ENCODE data around the gene UBR7.
A peak's percentile ranks its signal among the peaks of the same experiment; 100 is the strongest.
"Not testable (repeated sequence)": the region's sequence is repeated elsewhere in the genome, so short reads cannot be mapped to it uniquely, and the experiment has no call there.

Gene UBR7, protein sequence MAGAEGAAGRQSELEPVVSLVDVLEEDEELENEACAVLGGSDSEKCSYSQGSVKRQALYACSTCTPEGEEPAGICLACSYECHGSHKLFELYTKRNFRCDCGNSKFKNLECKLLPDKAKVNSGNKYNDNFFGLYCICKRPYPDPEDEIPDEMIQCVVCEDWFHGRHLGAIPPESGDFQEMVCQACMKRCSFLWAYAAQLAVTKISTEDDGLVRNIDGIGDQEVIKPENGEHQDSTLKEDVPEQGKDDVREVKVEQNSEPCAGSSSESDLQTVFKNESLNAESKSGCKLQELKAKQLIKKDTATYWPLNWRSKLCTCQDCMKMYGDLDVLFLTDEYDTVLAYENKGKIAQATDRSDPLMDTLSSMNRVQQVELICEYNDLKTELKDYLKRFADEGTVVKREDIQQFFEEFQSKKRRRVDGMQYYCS

DNA sequence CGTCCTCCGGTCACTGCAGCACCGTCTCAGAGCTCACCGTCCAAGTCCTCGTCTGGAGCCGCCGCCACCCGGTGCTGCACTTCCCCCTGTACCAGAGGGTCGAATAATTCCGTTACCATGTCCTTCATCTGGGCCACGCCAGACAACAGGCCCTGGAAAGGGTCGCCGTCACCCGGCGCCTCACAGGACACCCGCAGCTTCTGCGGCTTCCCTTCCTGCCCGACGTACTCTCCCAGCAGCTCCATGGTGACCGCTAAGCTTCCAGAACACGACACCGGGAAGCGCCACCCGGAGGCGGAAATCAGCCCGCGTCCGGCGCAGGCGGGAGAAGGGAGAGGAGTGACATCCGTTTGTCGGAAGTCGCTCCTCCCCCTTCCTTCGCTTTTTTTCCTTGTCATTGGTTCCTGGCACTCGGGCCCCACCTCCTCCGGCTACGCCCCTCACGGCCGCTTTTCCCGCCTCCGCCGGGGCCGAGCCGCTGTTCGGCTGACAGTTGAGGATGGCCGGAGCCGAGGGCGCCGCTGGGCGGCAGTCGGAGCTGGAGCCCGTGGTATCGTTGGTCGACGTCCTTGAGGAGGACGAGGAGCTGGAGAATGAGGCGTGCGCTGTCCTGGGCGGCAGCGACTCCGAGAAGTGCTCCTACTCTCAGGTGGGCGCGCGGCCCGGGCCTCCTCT is at the start of gene UBR7, which contains the start of gene GON7:
UBR7 (plus strand) TSS at position 464 of the 675 bp plus-strand sequence; CDS start at position 500, 36 bp downstream.
GON7 (minus strand) TSS at position 273 of the 675 bp plus-strand sequence; CDS start at position 245, 28 bp downstream.
- H3K4me3 ChIP-seq (ENCODE audit: low read depth, low read length), result peak within 1 kb of the TSS; percentile 93
- H3K27me3 ChIP-seq (ENCODE audit: control insufficient read depth, insufficient read depth, low read length), result no peaks in the 10 kb centered on the region
- no peaks in the 10 kb centered on the region for H3K36me3 ChIP-seq (ENCODE audit: control insufficient read depth, insufficient read depth, low read length)
- H3K9ac ChIP-seq (ENCODE audit: low read depth, low read length), result peak within 1 kb of the TSS; percentile 85
- no peaks in the 10 kb centered on the region for H3K9me3 ChIP-seq (ENCODE audit: control insufficient read depth, insufficient read depth, low read length)
- peaks cover 4% of the 10 kb centered on the region for H3K4me1 ChIP-seq (ENCODE audit: control insufficient read depth, insufficient read depth, low read length)

GRCh38 chr14:93158349-93158748 is 48.7 kb upstream of the UBR7 start:
- not testable (repeated sequence) for H3K9me3 ChIP-seq (ENCODE audit: control insufficient read depth, insufficient read depth, low read length); H3K4me3 ChIP-seq (ENCODE audit: low read depth, low read length); H3K27me3 ChIP-seq (ENCODE audit: control insufficient read depth, insufficient read depth, low read length); H3K36me3 ChIP-seq (ENCODE audit: control insufficient read depth, insufficient read depth, low read length); H3K4me1 ChIP-seq (ENCODE audit: control insufficient read depth, insufficient read depth, low read length); H3K9ac ChIP-seq (ENCODE audit: low read depth, low read length)

- not testable (repeated sequence) for H3K36me3 ChIP-seq (ENCODE audit: control insufficient read depth, insufficient read depth, low read length); H3K9me3 ChIP-seq (ENCODE audit: control insufficient read depth, insufficient read depth, low read length); H3K9ac ChIP-seq (ENCODE audit: low read depth, low read length); H3K4me1 ChIP-seq (ENCODE audit: control insufficient read depth, insufficient read depth, low read length); H3K4me3 ChIP-seq (ENCODE audit: low read depth, low read length); H3K27me3 ChIP-seq (ENCODE audit: control insufficient read depth, insufficient read depth, low read length)
Measured at GRCh38 chr14:93159625-93160352, 47.3 kb upstream of the UBR7 start.

GRCh38 chr14:93160353-93160801 is 46.7 kb upstream of the UBR7 start:
- no peaks in the 10 kb centered on the region for H3K36me3 ChIP-seq (ENCODE audit: control insufficient read depth, insufficient read depth, low read length)
- no peak overlapping the region for H3K4me3 ChIP-seq (ENCODE audit: low read depth, low read length)
- no peaks in the 10 kb centered on the region for H3K27me3 ChIP-seq (ENCODE audit: control insufficient read depth, insufficient read depth, low read length)
- no peak overlapping the region for H3K9ac ChIP-seq (ENCODE audit: low read depth, low read length)
- no peaks in the 10 kb centered on the region for H3K4me1 ChIP-seq (ENCODE audit: control insufficient read depth, insufficient read depth, low read length)
- no peaks in the 10 kb centered on the region for H3K9me3 ChIP-seq (ENCODE audit: control insufficient read depth, insufficient read depth, low read length)

DNA sequence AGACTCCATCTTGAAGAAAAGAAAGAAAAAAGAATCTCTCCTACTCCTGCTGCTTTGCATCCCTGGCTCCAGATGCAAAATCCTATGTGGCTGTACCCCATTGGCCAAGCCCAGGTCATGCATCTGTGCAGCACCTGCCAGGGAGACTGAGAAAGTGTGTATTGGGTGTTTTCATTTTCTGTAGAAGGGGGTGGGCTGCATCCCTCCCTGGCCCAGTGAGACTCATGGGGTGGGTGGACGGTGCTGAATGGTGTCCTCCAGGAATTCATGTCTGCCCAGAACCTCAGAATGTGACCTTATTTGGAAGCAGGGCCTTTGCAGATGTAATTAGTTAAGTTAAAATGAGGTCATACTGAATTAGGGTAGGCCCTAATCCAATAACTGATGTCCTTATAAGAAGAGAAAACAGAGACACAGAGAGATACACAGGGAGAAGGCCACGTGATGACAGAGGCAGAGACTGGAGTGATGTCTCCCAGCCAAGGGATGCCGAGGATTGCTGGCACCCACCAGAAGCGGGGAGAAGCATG is 45.6 kb upstream of the UBR7 start:
- no peak overlapping the region for H3K9ac ChIP-seq (ENCODE audit: low read depth, low read length)
- H3K27me3 ChIP-seq (ENCODE audit: control insufficient read depth, insufficient read depth, low read length), result no peaks in the 10 kb centered on the region
- no peaks in the 10 kb centered on the region for H3K36me3 ChIP-seq (ENCODE audit: control insufficient read depth, insufficient read depth, low read length)

GRCh38 chr14:93163564-93163963 is 43.5 kb upstream of the UBR7 start:
- H3K27me3 ChIP-seq (ENCODE audit: control insufficient read depth, insufficient read depth, low read length), result no peaks in the 10 kb centered on the region
- no peaks in the 10 kb centered on the region for H3K9me3 ChIP-seq (ENCODE audit: control insufficient read depth, insufficient read depth, low read length)
- H3K9ac ChIP-seq (ENCODE audit: low read depth, low read length), result no peak overlapping the region
- no peak overlapping the region for H3K4me3 ChIP-seq (ENCODE audit: low read depth, low read length)
- H3K36me3 ChIP-seq (ENCODE audit: control insufficient read depth, insufficient read depth, low read length), result no peaks in the 10 kb centered on the region
- H3K4me1 ChIP-seq (ENCODE audit: control insufficient read depth, insufficient read depth, low read length), result no peaks in the 10 kb centered on the region

More for the DNA sequence above, 45.6 kb upstream of the UBR7 start:
- Histone ChIP-seq H3K9me3 (ENCODE audit: control insufficient read depth, insufficient read depth, low read length) (no peaks in the 10 kb centered on the region), H3K4me1 (ENCODE audit: control insufficient read depth, insufficient read depth, low read length) (no peaks in the 10 kb centered on the region), H3K4me3 (ENCODE audit: low read depth, low read length) (no peak overlapping the region)

GRCh38 chr14:93165271-93166265 is 41.5 kb upstream of the UBR7 start:
- H3K9ac ChIP-seq (ENCODE audit: low read depth, low read length); H3K4me3 ChIP-seq (ENCODE audit: low read depth, low read length); H3K27me3 ChIP-seq (ENCODE audit: control insufficient read depth, insufficient read depth, low read length); H3K9me3 ChIP-seq (ENCODE audit: control insufficient read depth, insufficient read depth, low read length); H3K36me3 ChIP-seq (ENCODE audit: control insufficient read depth, insufficient read depth, low read length); H3K4me1 ChIP-seq (ENCODE audit: control insufficient read depth, insufficient read depth, low read length): not testable (repeated sequence)

- H3K27me3 ChIP-seq (ENCODE audit: control insufficient read depth, insufficient read depth, low read length); H3K36me3 ChIP-seq (ENCODE audit: control insufficient read depth, insufficient read depth, low read length); H3K9ac ChIP-seq (ENCODE audit: low read depth, low read length): not testable (repeated sequence)
Measured at GRCh38 chr14:93168610-93169009, 38.4 kb upstream of the UBR7 start.

DNA sequence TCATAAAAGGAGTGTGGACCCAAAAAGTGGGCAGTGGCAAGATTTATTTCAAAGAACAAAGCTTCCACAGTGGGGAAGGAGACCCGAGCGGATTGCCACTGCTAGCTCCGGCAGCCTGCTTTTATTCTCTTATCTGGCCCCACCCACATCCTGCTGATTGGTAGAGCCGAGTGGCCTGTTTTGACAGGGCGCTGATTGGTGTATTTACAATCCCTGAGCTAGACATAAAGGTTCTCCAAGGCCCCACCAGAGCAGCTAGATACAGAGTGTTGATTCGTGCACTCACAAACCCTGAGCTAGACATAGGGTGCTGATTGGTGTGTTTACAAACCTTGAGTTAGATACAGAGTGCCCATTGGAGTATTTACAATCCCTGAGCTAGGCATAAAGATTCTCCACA is 37.4 kb upstream of the UBR7 start:
- not testable (repeated sequence) for H3K9me3 ChIP-seq (ENCODE audit: control insufficient read depth, insufficient read depth, low read length); H3K4me1 ChIP-seq (ENCODE audit: control insufficient read depth, insufficient read depth, low read length); H3K27me3 ChIP-seq (ENCODE audit: control insufficient read depth, insufficient read depth, low read length); H3K9ac ChIP-seq (ENCODE audit: low read depth, low read length); H3K36me3 ChIP-seq (ENCODE audit: control insufficient read depth, insufficient read depth, low read length); H3K4me3 ChIP-seq (ENCODE audit: low read depth, low read length)

More at GRCh38 chr14:93168610-93169009, 38.4 kb upstream of the UBR7 start:
- not testable (repeated sequence) for H3K4me3 ChIP-seq (ENCODE audit: low read depth, low read length); H3K9me3 ChIP-seq (ENCODE audit: control insufficient read depth, insufficient read depth, low read length); H3K4me1 ChIP-seq (ENCODE audit: control insufficient read depth, insufficient read depth, low read length)

DNA sequence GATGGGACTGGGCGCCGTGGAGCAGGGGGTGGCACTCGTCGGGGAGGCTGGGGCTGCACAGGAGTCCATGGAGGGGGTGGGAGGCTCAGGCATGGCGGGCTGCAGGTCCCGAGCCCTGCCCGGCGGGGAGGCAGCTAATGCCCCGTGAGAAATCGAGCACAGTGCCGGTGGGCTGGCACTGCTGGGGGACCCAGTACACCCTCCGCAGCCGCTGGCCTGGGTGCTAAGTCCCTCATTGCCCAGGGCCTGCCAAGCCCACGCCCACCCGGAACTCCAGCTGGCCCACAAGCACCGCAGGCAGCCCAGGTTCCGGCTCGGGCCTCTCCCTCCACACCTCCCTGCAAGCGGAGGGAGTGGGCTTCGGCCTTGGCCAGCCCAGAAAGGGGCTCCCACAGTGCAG is 36.9 kb upstream of the UBR7 start:
- H3K4me3 ChIP-seq (ENCODE audit: low read depth, low read length); H3K9ac ChIP-seq (ENCODE audit: low read depth, low read length); H3K27me3 ChIP-seq (ENCODE audit: control insufficient read depth, insufficient read depth, low read length); H3K4me1 ChIP-seq (ENCODE audit: control insufficient read depth, insufficient read depth, low read length); H3K36me3 ChIP-seq (ENCODE audit: control insufficient read depth, insufficient read depth, low read length); H3K9me3 ChIP-seq (ENCODE audit: control insufficient read depth, insufficient read depth, low read length): not testable (repeated sequence)

GRCh38 chr14:93171376-93171775 is 35.7 kb upstream of the UBR7 start:
- H3K9me3 ChIP-seq (ENCODE audit: control insufficient read depth, insufficient read depth, low read length), result no peaks in the 10 kb centered on the region
- no peaks in the 10 kb centered on the region for H3K4me1 ChIP-seq (ENCODE audit: control insufficient read depth, insufficient read depth, low read length)
- H3K36me3 ChIP-seq (ENCODE audit: control insufficient read depth, insufficient read depth, low read length), result no peaks in the 10 kb centered on the region
- H3K4me3 ChIP-seq (ENCODE audit: low read depth, low read length), result no peak overlapping the region
- no peaks in the 10 kb centered on the region for H3K27me3 ChIP-seq (ENCODE audit: control insufficient read depth, insufficient read depth, low read length)
- H3K9ac ChIP-seq (ENCODE audit: low read depth, low read length), result no peak overlapping the region

All from iPS-15b (cell line).